K562 (cell line): ENCODE results near the gene CNGB1.

Source experiments
- SMC3 ChIP-seq: conservative IDR thresholded peaks from 2 replicates; pipeline ENCODE4 v1.6.1; 2011; ENCODE audit warnings: low read depth, low read length, improper control_type of control experiment; ENCODE audit not compliant: insufficient read depth
- TEAD4 ChIP-seq, 2 experiments: sonication (generic) in 1 of 2; formaldehyde crosslinking in 1 of 2; IDR thresholded peaks; 2 replicates each; pipeline versions ENCODE4 v1.6.1 to v1.8.0; 2012 to 2022; ENCODE audit warnings: borderline replicate concordance in 1 of 2, inconsistent platforms in 1 of 2, low read length in 1 of 2, mild to moderate bottlenecking in 1 of 2, missing genetic modification reagents in 1 of 2
- ZBTB49 ChIP-seq: sonication (generic); formaldehyde crosslinking; IDR thresholded peaks from 2 replicates; pipeline ENCODE4 v1.8.0; 2022; ENCODE audit warnings: missing genetic modification reagents, mild to moderate bottlenecking, borderline replicate concordance
- TF ChIP-seq, protein P1 (sequence below), 3 experiments: IDR thresholded peaks in 2 of 3; conservative IDR thresholded peaks in 1 of 3; 2 replicates each; pipeline ENCODE4 v1.5.1; 2011 to 2012; ENCODE audit warnings: low read length in 3 of 3, mild to moderate bottlenecking in 3 of 3, control low read depth in 2 of 3, improper control_type of control experiment in 1 of 3, inconsistent platforms in 1 of 3, low read depth in 1 of 3, mixed read lengths in 1 of 3, moderate library complexity in 1 of 3; ENCODE audit not compliant: insufficient read depth in 2 of 3
- TF ChIP-seq, protein P2 (sequence below): sonication (generic); formaldehyde crosslinking; IDR thresholded peaks from 2 replicates; pipeline ENCODE4 v1.9.0; 2022; ENCODE audit warnings: mild to moderate bottlenecking, missing genetic modification reagents

DNA sequence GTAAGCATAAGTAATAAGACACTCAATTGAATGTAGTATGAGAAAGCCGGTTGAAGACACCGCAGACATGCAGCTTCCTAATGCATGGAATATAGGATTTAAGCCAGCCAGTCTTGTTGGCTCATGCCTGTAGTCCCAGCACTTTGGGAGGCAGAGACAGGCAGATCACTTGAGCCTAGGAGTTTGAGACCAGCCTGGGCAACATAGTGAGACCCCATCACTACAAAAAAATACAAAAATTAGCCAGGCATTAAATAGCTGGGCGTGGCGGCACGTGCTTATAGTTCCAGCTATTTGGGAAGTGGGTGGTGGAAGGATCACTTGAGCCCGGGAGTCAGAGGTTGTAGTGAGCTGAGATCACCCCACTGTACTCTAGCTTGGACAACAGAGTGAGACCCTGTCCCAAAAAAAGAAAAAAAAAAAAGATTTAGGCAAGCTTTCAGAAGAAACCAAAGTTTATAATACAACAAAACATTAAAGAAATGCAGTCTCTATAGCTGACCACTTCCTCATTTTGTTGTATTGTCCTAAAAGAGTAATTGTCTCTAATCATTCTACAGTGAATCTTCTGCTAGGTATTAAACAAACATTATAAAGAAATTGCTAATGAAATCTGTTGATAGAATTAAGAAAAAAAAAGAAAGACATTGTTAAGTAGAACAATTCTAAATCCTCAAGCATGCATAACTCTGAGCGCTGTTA lies 100.0 kb downstream of the CNGB1 start:
- TF ChIP-seq, protein P1, sequence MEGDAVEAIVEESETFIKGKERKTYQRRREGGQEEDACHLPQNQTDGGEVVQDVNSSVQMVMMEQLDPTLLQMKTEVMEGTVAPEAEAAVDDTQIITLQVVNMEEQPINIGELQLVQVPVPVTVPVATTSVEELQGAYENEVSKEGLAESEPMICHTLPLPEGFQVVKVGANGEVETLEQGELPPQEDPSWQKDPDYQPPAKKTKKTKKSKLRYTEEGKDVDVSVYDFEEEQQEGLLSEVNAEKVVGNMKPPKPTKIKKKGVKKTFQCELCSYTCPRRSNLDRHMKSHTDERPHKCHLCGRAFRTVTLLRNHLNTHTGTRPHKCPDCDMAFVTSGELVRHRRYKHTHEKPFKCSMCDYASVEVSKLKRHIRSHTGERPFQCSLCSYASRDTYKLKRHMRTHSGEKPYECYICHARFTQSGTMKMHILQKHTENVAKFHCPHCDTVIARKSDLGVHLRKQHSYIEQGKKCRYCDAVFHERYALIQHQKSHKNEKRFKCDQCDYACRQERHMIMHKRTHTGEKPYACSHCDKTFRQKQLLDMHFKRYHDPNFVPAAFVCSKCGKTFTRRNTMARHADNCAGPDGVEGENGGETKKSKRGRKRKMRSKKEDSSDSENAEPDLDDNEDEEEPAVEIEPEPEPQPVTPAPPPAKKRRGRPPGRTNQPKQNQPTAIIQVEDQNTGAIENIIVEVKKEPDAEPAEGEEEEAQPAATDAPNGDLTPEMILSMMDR (IDR thresholded peaks at IDR 0.05 in 2 of 3, conservative IDR thresholded peaks at IDR 0.05 in 1 of 3; ENCODE audit: insufficient read depth in 2 of 3, low read depth in 1 of 3, low read length in 3 of 3) = no peak
- TF ChIP-seq TEAD4 (IDR thresholded peaks at IDR 0.05; ENCODE audit: low read length) = no peak
- TF ChIP-seq TEAD4 (CRISPR knock-in tag; IDR thresholded peaks at IDR 0.05; ENCODE audit: borderline replicate concordance) = no peak
- TF ChIP-seq, protein P2, sequence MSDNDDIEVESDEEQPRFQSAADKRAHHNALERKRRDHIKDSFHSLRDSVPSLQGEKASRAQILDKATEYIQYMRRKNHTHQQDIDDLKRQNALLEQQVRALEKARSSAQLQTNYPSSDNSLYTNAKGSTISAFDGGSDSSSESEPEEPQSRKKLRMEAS (CRISPR knock-in tag) = no peak
- no peak for TF ChIP-seq ZBTB49 (CRISPR knock-in tag)
- TF ChIP-seq SMC3 = no peak
